ENCODE results near the gene PRXL2A. TPM values are rescaled to one million over a fixed set of nuclear protein-coding genes. Genes with fewer than 3 reads are reported as not detected.
A peak's percentile ranks its signal among the peaks of the same experiment; 100 is the strongest.
"Not testable (repeated sequence)": the region's sequence is repeated elsewhere in the genome, so short reads cannot be mapped to it uniquely, and the experiment has no call there.

PRXL2A gene
- total RNA-seq, 1 donor from 2014 or later: 26.5 TPM

GRCh38 chr10:80474941-80475340 is 66.6 kb downstream of the PRXL2A start:
- DNase-seq (ENCODE audit: low spot score): peak; percentile 86

- not testable (repeated sequence) for DNase-seq (ENCODE audit: low spot score)
Measured at GRCh38 chr10:80475641-80476040, 67.3 kb downstream of the PRXL2A start.

DNA sequence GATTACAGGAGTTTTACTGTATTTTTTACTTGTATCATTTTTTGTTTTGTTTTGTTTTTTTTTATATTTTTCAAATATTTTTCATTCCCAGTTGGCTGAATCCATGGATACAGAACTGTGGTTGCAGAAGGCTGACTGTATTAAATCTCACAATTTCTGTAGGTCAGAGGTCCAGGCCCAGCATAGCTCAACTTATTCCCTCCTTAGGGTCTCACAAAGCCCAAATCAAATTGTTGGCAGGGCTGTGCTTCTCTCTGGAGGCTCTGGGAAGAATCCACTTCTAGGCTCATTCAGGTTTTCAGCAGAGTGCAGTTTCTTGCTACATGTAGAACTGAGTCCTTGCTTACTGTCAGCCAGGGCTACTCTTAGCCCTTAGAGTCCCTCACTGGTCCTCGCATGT is 68.3 kb downstream of the PRXL2A start:
- DNase-seq (ENCODE audit: low spot score): no peak

DNA sequence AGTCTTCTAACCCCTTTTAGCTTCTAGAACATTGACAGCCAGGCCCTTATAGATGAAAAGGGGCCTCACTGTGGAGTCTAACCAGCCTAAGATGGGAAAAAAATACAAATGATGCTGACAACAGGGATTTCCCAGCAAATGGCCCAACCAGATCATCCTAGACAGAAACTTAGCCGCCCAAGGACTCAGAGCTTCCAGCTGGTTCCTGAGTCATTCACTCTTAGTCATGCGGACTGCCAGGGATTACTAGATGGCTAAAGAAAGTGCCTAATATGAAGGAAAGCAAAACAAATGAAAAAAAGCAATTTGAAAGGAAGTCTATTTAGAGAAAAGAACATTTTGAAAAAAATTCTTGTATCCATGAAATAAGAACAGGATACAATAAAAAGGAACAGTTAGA is 69.5 kb downstream of the PRXL2A start:
- peak; percentile 35 for DNase-seq (ENCODE audit: low spot score)

- DNase-seq (ENCODE audit: low spot score): not testable (repeated sequence)
Measured at GRCh38 chr10:80480373-80480772, 72.0 kb downstream of the PRXL2A start.

DNA sequence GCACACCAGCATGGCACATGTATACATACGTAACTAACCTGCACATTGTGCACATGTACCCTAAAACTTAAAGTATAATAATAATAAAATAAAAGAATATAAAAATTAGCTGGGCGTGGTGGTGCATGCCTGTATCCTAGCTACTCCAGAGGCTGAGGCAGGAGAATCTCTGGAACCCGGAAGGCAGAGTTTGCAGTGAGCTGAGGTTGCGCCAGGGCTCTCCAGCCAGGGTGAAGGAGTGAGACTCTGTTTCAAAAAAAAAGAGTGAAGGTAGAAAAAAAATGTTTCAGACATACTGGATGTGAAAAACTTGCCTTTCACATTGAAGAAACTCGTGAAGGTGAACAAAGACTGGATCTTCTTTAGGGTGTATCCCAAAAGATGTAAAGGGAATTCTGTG is 72.5 kb downstream of the PRXL2A start:
- no peak for DNase-seq (ENCODE audit: low spot score)

GRCh38 chr10:80484243-80484642 is 75.9 kb downstream of the PRXL2A start:
- DNase-seq (ENCODE audit: low spot score): no peak

DNA sequence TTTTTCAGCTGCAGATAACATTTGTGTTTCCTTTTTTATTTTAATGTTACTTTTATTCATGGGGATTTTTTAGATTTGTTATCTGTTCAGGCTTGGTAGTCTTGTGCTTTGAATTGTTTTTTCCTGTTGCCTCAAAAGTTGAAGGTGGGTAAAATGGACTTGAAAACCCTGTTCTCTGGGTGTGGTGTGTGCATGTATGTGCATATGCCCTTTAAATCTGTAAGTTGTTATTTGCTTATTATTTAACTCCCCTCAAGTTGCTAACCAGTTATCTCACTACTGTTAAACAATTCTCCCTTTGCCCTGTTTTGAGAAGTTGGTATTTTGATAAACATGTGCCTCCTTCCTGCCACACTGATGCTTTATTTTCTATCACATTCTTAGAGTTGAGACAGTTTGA is 76.3 kb downstream of the PRXL2A start:
- no peak for DNase-seq (ENCODE audit: low spot score)

GRCh38 chr10:80485076-80485945 is 77.0 kb downstream of the PRXL2A start:
- DNase-seq (ENCODE audit: low spot score): no peak

DNA sequence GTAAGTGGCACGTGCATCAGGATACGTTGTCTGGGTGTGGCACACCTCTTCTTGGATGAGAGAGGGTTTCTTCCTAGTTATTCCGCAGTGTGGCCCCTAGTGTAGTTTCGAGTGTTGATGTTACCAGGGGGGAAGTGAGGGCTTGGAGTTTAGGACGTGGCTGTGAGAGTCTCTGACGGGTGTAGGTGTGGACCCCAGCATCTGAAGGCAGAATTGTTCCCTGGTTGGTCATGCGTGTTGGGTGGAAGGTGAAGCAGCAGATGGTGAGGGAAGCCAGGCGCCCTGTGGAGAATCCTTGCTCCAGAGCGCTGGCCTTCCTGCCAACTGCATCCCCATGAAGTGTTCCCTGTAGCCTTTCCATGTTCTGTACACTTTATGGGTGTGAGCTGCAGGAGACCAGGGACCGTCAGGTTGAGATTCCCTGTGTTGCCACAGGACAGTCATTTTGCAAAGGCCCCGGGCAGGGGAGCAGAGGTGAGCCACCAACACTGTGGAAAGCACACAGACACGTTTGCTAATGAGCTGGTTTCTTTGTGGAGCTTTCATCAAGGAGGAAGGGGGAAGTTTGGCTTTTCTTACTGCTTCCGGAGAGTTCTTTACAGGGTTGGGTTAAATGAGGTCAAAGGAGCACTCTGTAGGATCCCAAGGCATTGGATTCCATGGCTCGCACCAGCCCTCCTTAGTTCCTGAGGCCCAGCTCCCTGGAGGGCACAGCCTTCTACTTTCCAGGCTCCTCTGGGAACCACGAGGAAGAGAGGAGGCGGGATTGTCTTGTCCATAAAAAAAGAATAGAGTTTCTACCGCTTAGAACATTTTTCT is 77.8 kb downstream of the PRXL2A start:
- DNase-seq (ENCODE audit: low spot score): peak; percentile 53

Other genes with a start within 250 kb of the PRXL2A start
- 65.0 TPM for gene ANXA11, start 203.0 kb upstream of the PRXL2A start, total RNA-seq (ENCODE audit: insufficient read depth, low replicate concordance)
- gene MAT1A, start 118.9 kb upstream of the PRXL2A start, total RNA-seq (ENCODE audit: insufficient read depth, low replicate concordance): 1.2 TPM
- not detected for gene DYDC1, start 51.8 kb upstream of the PRXL2A start, total RNA-seq (ENCODE audit: insufficient read depth, low replicate concordance)
- gene DYDC2, start 51.8 kb upstream of the PRXL2A start, total RNA-seq (ENCODE audit: insufficient read depth, low replicate concordance): 1.4 TPM
- gene TSPAN14, start 45.8 kb downstream of the PRXL2A start, total RNA-seq (ENCODE audit: insufficient read depth, low replicate concordance): 32.7 TPM
- 1.9 TPM for gene SH2D4B, start 129.4 kb downstream of the PRXL2A start, total RNA-seq (ENCODE audit: insufficient read depth, low replicate concordance)

All from umbilical cord (tissue), 2 donors.